SH-SY5Y (cell line): ENCODE data around the gene ABR.

Source experiments
- GATA2 ChIP-seq: IDR thresholded peaks from 2 replicates; pipeline ENCODE4 v1.6.1; 2011; ENCODE audit warnings: mild to moderate bottlenecking, low read depth, low read length
- GATA3 ChIP-seq: IDR thresholded peaks from 2 replicates; pipeline ENCODE4 v1.6.1; 2011; ENCODE audit warnings: low read depth, mild to moderate bottlenecking, low read length, moderate library complexity

GRCh38 chr17:1108478-1108764 is 71.4 kb downstream of the ABR start:
- TF ChIP-seq GATA3, result no peak
- TF ChIP-seq GATA2, result no peak
